DMS153 treated with DMSO at 0.1 percent for 48 hours (cell line): ENCODE measurements around the gene MACROD2.

Source experiments
- DNase-seq: peaks from one replicate; lab custom pipeline; 2025; ENCODE audit not compliant: unreplicated experiment; lab: John Stamatoyannopoulos, UW

MACROD2 gene

GRCh38 chr20:15848126-15848525, 1852.8 kb downstream of the MACROD2 start:
- DNase-seq = no peak

GRCh38 chr20:15848995-15849610, 1853.8 kb downstream of the MACROD2 start:
- DNase-seq = no peak

GRCh38 chr20:15851576-15852215, 1856.4 kb downstream of the MACROD2 start:
- DNase-seq = no peak

GRCh38 chr20:15854911-15855310, 1859.6 kb downstream of the MACROD2 start:
- no peak for DNase-seq

GRCh38 chr20:15857173-15857784, 1862.0 kb downstream of the MACROD2 start:
- DNase-seq = no peak

GRCh38 chr20:15859061-15859460, 1863.7 kb downstream of the MACROD2 start:
- DNase-seq = no peak

- no peak for DNase-seq
Observed at GRCh38 chr20:15860850-15861249, 1865.5 kb downstream of the MACROD2 start.

- peak; percentile 68 for DNase-seq
Observed at GRCh38 chr20:15862178-15862577, 1866.9 kb downstream of the MACROD2 start.

GRCh38 chr20:15863735-15864134, 1868.4 kb downstream of the MACROD2 start:
- DNase-seq = no peak

GRCh38 chr20:15865553-15865952, 1870.2 kb downstream of the MACROD2 start:
- DNase-seq = no peak

- no peak for DNase-seq
Observed at GRCh38 chr20:15866916-15867730, 1871.8 kb downstream of the MACROD2 start.

- DNase-seq = no peak
Observed at GRCh38 chr20:15867899-15868298, 1872.6 kb downstream of the MACROD2 start.

GRCh38 chr20:15875446-15875845, 1880.1 kb downstream of the MACROD2 start:
- peak; percentile 28 for DNase-seq

- no peak for DNase-seq
Observed at GRCh38 chr20:15882553-15882952, 1887.2 kb downstream of the MACROD2 start.

- DNase-seq = no peak
Observed at GRCh38 chr20:15886250-15886649, 1890.9 kb downstream of the MACROD2 start.

- DNase-seq = no peak
Observed at GRCh38 chr20:15887387-15887786, 1892.1 kb downstream of the MACROD2 start.

GRCh38 chr20:15889061-15889460, 1893.7 kb downstream of the MACROD2 start:
- DNase-seq = no peak

- DNase-seq = no peak
Observed at GRCh38 chr20:15889514-15890256, 1894.4 kb downstream of the MACROD2 start.

GRCh38 chr20:15890407-15890982, 1895.2 kb downstream of the MACROD2 start:
- DNase-seq = no peak

- no peak for DNase-seq
Observed at GRCh38 chr20:15895126-15895525, 1899.8 kb downstream of the MACROD2 start.
